ENCODE results near the gene NOSTRIN. TPM values are rescaled to one million over a fixed set of nuclear protein-coding genes. Genes with fewer than 3 reads are reported as not detected.

Gene NOSTRIN
- total RNA-seq, 2 donors from 2014 or later: 0.42 to 0.73 TPM

DNA sequence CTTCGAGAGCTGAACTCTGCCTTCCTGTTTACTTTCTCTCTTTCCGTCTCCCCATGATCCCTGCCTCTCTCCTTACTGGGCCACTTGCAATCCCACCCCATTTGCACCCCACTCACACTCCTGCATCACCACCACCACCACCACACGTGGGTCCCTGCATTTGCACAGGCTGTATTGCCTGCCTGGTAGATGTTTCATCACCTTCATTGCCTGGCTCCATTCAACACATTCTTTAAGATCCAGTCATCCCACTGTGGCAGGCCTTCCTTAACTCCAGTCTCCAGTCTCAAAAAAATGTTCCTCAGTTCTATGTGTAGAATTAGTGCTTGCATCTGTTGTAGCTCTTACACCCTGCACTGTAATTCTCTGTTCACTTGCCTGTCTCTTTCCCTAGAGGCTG, 13.9 kb downstream of the NOSTRIN start:
- no peak overlapping the region for H3K9ac ChIP-seq (ENCODE audit: extremely low read depth, low read length, poor library complexity, severe bottlenecking)
- Mint-ChIP-seq H3K4me1 (peaks cover 51% of the 10 kb centered on the region), H3K9me3 (no peaks in the 10 kb centered on the region), H3K4me3 (no peak overlapping the region), H3K27ac (no peak overlapping the region), H3K36me3 (ENCODE audit: low read depth) (no peaks in the 10 kb centered on the region), H3K27me3 (ENCODE audit: insufficient read depth) (no peaks in the 10 kb centered on the region)
- TF ChIP-seq, protein P1, sequence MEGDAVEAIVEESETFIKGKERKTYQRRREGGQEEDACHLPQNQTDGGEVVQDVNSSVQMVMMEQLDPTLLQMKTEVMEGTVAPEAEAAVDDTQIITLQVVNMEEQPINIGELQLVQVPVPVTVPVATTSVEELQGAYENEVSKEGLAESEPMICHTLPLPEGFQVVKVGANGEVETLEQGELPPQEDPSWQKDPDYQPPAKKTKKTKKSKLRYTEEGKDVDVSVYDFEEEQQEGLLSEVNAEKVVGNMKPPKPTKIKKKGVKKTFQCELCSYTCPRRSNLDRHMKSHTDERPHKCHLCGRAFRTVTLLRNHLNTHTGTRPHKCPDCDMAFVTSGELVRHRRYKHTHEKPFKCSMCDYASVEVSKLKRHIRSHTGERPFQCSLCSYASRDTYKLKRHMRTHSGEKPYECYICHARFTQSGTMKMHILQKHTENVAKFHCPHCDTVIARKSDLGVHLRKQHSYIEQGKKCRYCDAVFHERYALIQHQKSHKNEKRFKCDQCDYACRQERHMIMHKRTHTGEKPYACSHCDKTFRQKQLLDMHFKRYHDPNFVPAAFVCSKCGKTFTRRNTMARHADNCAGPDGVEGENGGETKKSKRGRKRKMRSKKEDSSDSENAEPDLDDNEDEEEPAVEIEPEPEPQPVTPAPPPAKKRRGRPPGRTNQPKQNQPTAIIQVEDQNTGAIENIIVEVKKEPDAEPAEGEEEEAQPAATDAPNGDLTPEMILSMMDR (conservative IDR thresholded peaks at IDR 0.05): no peak
- WGBS, 2 experiments (ENCODE audit: insufficient coverage in 1 of 2, insufficient read length in 1 of 2): 84 to 97% methylated on average over 3 of the region's 3 CpGs
- no peak overlapping the region for H3K4me3 ChIP-seq (ENCODE audit: low read length)
- H3K4me1 ChIP-seq (ENCODE audit: control insufficient read depth, insufficient read depth, low read length): peaks cover 18% of the 10 kb centered on the region
- H3K36me3 ChIP-seq (ENCODE audit: control insufficient read depth, insufficient read depth, low read length): no peaks in the 10 kb centered on the region
- H3K9me3 ChIP-seq (ENCODE audit: control insufficient read depth, low read length): no peaks in the 10 kb centered on the region
- H3K27ac ChIP-seq (ENCODE audit: low read depth, low read length): no peak overlapping the region
- no peak for DNase-seq
- H3K27me3 ChIP-seq (ENCODE audit: control insufficient read depth, insufficient read depth, low read length, poor library complexity, severe bottlenecking): no peaks in the 10 kb centered on the region

DNA sequence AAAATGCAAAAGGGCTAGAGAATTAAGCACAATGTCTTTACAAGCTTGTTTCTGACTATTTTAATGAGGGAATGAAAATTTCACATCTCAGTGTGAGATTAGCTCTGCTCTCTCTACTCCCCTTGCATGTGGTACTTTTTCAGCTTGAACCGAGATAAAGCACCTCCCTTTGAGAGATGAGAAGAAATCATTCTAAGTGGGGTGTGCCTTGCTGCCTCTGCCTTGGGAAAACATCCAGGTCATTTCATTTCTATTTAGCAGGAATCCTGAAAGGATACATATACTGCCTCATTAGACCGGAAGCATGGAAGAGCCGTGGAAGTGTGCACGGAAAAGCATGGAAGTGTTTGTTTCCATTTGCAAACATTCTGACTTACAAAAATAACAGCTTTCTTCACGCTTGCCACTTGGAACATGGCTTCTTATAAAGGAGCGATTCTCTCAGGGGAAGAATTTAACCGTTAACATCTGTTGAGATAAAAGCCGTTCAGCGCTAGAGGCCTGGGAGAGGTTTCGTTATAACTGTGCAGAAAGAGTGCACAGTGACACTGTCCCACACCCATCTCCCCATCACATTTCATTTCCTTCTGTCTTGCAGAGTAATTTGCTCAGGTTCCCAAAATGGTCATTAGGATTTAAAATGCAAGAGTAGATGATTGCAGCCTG, 16.7 kb downstream of the NOSTRIN start:
- no peak for DNase-seq
- H3K27ac ChIP-seq (ENCODE audit: low read depth, low read length): no peak overlapping the region
- H3K9me3 Mint-ChIP-seq: no peaks in the 10 kb centered on the region
- H3K27me3 ChIP-seq (ENCODE audit: control insufficient read depth, insufficient read depth, low read length, poor library complexity, severe bottlenecking): no peaks in the 10 kb centered on the region
- no peaks in the 10 kb centered on the region for H3K36me3 Mint-ChIP-seq (ENCODE audit: low read depth)
- H3K27ac Mint-ChIP-seq: no peak overlapping the region
- peaks cover 9% of the 10 kb centered on the region for H3K4me1 ChIP-seq (ENCODE audit: control insufficient read depth, insufficient read depth, low read length)
- 71 to 85% methylated on average over 4 to 10 of the region's 10 CpGs for WGBS, 2 experiments (ENCODE audit: insufficient coverage in 1 of 2, insufficient read length in 1 of 2)
- TF ChIP-seq, protein P1 (conservative IDR thresholded peaks at IDR 0.05): no peak
- no peak overlapping the region for H3K4me3 ChIP-seq (ENCODE audit: low read length)
- no peaks in the 10 kb centered on the region for H3K27me3 Mint-ChIP-seq (ENCODE audit: insufficient read depth)
- no peaks in the 10 kb centered on the region for H3K9me3 ChIP-seq (ENCODE audit: control insufficient read depth, low read length)
- no peak overlapping the region for H3K9ac ChIP-seq (ENCODE audit: extremely low read depth, low read length, poor library complexity, severe bottlenecking)
- peaks cover 25% of the 10 kb centered on the region for H3K4me1 Mint-ChIP-seq
- H3K36me3 ChIP-seq (ENCODE audit: control insufficient read depth, insufficient read depth, low read length): no peaks in the 10 kb centered on the region
- H3K4me3 Mint-ChIP-seq: no peak overlapping the region

DNA sequence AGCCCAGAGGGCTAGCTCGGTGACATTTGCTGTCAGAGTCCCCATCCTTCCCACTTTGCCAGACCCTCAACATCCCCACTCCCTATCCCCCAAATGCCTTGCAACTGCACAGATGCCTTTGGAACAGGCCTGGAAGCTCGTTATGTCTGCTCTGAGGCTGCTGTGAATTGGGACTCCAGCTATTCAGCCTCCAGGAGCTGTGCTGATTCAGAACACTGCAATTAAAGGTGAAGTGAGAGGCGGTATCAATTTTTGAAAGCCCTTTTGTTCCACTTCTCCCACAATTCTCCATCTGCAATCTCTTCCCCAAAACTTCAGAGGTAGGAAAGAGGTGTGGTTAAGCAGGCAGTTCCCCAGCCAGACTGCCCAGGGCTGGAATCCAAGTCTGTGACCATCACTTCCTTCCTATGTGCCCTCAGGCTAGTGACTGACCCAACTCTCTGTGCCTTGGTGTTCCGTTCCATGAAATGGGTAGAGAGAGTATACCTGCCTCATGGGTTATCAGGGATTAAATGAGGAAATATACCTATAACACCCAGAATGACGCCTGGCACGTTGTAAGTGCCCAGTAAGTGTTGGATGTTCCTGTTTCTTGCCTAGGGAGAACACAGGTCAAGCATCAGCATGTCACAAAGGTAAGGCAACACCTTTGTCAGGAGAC, 17.5 kb downstream of the NOSTRIN start:
- Mint-ChIP-seq H3K9me3 (no peaks in the 10 kb centered on the region), H3K27me3 (ENCODE audit: insufficient read depth) (no peaks in the 10 kb centered on the region), H3K4me3 (no peak overlapping the region), H3K27ac (no peak overlapping the region), H3K36me3 (ENCODE audit: low read depth) (no peaks in the 10 kb centered on the region), H3K4me1 (peaks cover 24% of the 10 kb centered on the region)
- H3K27ac ChIP-seq (ENCODE audit: low read depth, low read length): no peak overlapping the region
- H3K4me1 ChIP-seq (ENCODE audit: control insufficient read depth, insufficient read depth, low read length): peaks cover 6% of the 10 kb centered on the region
- 92 to 100% methylated on average over 3 to 6 of the region's 6 CpGs for WGBS, 2 experiments (ENCODE audit: insufficient coverage in 1 of 2, insufficient read length in 1 of 2)
- H3K36me3 ChIP-seq (ENCODE audit: control insufficient read depth, insufficient read depth, low read length): no peaks in the 10 kb centered on the region
- H3K9me3 ChIP-seq (ENCODE audit: control insufficient read depth, low read length): no peaks in the 10 kb centered on the region
- no peak overlapping the region for H3K4me3 ChIP-seq (ENCODE audit: low read length)
- DNase-seq: no peak
- TF ChIP-seq, protein P1 (conservative IDR thresholded peaks at IDR 0.05): no peak
- no peak overlapping the region for H3K9ac ChIP-seq (ENCODE audit: extremely low read depth, low read length, poor library complexity, severe bottlenecking)
- no peaks in the 10 kb centered on the region for H3K27me3 ChIP-seq (ENCODE audit: control insufficient read depth, insufficient read depth, low read length, poor library complexity, severe bottlenecking)

All from endodermal cell (in vitro differentiated cells).